HL-60 (cell line): ENCODE results near the gene CNGB1.

ENCODE experiments used
- DNase-seq, 2 experiments: peaks; one replicate each; pipeline ENCODE4 v3.0.0-alpha.2; 2010 to 2020; ENCODE audit warnings: low read depth in 1 of 2, low spot score in 1 of 2
- H3K27ac ChIP-seq: fragments of 250-450 bp; sonication (Bioruptor Pico); replicated peaks from 2 replicates; pipeline ENCODE4 v1.5.1; 2020; ENCODE audit warnings: mild to moderate bottlenecking, moderate library complexity
- H3K27me3 ChIP-seq: fragments of 250-450 bp; sonication (Bioruptor Pico); 2 replicates; pipeline ENCODE4 v1.5.1; 2021; ENCODE audit warnings: mild to moderate bottlenecking, moderate library complexity; ENCODE audit not compliant: insufficient read depth, poor library complexity, severe bottlenecking
- H3K4me3 ChIP-seq: replicated peaks from 2 replicates; pipeline ENCODE4 v1.5.1; 2011; ENCODE audit warnings: mild to moderate bottlenecking, control low read depth, low read length; ENCODE audit not compliant: insufficient read depth
- CTCF ChIP-seq: IDR thresholded peaks from one replicate; pipeline ENCODE4 v1.5.1; 2011; ENCODE audit warnings: low read length, control low read depth, inconsistent platforms; ENCODE audit not compliant: insufficient read depth
- GABPA ChIP-seq: IDR thresholded peaks from 2 replicates; pipeline ENCODE4 v1.6.1; 2012; ENCODE audit warnings: low read depth
- POLR2AphosphoS5 ChIP-seq: IDR thresholded peaks from 2 replicates; pipeline ENCODE4 v1.6.1; 2012; ENCODE audit warnings: low read depth
- REST ChIP-seq: IDR thresholded peaks from 2 replicates; pipeline ENCODE4 v1.6.1; 2012; ENCODE audit warnings: low read depth; ENCODE audit not compliant: insufficient replicate concordance
- SPI1 ChIP-seq: IDR thresholded peaks from 2 replicates; pipeline ENCODE4 v1.6.1; 2012; ENCODE audit warnings: low read depth, mild to moderate bottlenecking, borderline replicate concordance

Gene CNGB1

GRCh38 chr16:57977418-57978069 is 6.6 kb upstream of the CNGB1 start:
- no peak for TF ChIP-seq GABPA
- TF ChIP-seq POLR2AphosphoS5: no peak
- no peak overlapping the region for H3K27ac ChIP-seq
- no peak overlapping the region for H3K4me3 ChIP-seq
- DNase-seq: no peak
- no peaks in the 10 kb centered on the region for H3K27me3 ChIP-seq

GRCh38 chr16:57976331-57976796 is 5.4 kb upstream of the CNGB1 start:
- TF ChIP-seq SPI1 (no peak), POLR2AphosphoS5 (no peak), REST (no peak), CTCF (no peak), GABPA (no peak)
- DNase-seq: no peak
- Histone ChIP-seq H3K4me3 (no peak overlapping the region), H3K27ac (no peak overlapping the region), H3K27me3 (no peaks in the 10 kb centered on the region)

GRCh38 chr16:57972306-57972705 is 1.4 kb upstream of the CNGB1 start:
- no peak for TF ChIP-seq GABPA
- TF ChIP-seq CTCF: no peak
- TF ChIP-seq REST: no peak
- no peak for TF ChIP-seq SPI1
- no peak for TF ChIP-seq POLR2AphosphoS5
- DNase-seq: no peak
- Histone ChIP-seq H3K27me3 (no peaks in the 10 kb centered on the region), H3K4me3 (no peak overlapping the region), H3K27ac (no peak overlapping the region)

- TF ChIP-seq POLR2AphosphoS5: no peak
- TF ChIP-seq REST: no peak
- no peak for TF ChIP-seq CTCF
- no peak for TF ChIP-seq SPI1
- TF ChIP-seq GABPA: no peak
- Histone ChIP-seq H3K27ac (no peak overlapping the region), H3K4me3 (no peak overlapping the region), H3K27me3 (no peaks in the 10 kb centered on the region)
- no peak for DNase-seq
These were observed 920 bp upstream of the CNGB1 start for GRCh38 chr16:57971848-57972247.
